NCI-H748 (cell line): ENCODE measurements around the gene BARHL1.

Experiments
- DNase-seq: peaks from one replicate; lab custom pipeline; 2025; ENCODE audit not compliant: unreplicated experiment; lab: John Stamatoyannopoulos, UW

BARHL1 gene

GRCh38 chr9:132610661-132611060 lies 28.3 kb downstream of the BARHL1 start:
- DNase-seq = no peak

DNA sequence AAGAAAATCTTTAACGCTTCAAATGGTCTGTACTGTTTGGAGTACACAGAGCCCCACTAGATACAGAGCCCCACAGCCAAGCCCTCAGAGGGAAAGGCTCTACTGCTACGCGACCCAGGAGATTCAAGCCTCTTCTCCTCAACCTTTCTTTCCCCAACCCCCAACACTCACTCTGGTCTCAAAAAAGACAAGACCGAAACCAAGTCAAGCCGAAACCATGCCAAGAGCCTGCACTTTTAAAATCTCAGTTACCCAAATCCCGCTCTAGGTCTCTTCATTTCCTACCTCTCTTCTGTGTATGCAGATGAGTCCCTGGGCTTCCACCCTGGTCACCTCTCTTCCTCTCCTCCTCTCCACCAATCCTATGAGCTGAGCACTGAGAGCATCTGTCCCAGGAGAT lies 31.9 kb downstream of the BARHL1 start:
- DNase-seq = no peak

DNA sequence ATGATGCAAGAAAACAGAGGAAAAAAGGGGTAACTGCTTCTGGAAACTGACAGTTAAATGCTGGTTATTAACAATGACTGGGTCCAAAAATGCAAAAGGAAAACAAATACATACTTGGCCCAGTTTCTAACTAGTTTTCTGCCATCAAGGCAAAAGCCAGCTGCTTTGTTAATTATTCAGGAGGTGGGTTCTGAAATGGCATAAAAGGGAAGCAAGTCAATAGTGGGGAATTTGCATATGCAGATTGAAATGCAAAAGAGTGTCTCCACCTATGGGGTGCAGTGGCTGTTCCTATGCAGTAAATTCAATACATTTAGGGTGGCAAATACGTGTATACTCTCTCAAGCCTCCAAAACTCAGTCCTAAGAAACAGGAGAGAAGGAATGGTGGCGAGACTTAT lies 33.4 kb downstream of the BARHL1 start:
- DNase-seq = no peak

DNA sequence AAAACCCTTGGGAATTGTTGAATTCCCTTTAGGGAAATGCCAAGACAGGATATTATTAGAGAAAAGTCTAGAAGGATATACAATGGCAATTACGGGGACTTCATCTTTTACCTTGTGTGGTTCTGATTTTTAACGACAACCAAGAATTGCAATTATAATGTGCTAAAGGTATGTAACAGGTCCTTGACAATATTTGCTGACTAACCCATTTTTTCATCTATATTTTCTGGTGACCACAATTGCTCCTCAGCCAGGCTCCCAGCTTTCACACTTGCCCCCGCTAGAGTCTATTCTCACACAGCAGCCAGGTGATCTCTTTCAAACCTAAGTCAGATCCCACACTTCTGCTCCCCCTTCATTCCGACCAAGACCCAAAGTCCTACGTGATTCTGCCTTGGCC lies 34.3 kb downstream of the BARHL1 start:
- no peak for DNase-seq

DNA sequence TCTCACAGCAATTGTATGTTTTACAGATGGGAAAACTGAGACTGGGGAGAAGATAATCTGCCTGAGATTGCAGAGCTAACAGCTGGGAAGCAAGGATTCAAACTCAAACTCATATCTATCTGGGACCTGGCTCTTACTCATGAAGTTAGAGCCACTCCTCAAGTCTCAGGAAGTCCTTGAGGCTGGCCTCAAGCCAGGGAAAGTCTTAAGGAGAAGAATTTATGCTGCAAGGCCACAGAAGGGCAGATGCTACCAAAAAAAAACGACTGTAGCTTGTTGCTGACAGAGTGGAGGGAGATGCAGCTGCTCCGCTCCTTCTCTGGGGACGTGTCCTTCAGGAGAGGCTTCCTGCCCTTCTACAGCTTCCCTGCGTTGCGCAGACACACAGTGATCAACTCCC lies 39.8 kb downstream of the BARHL1 start:
- DNase-seq = no peak

DNA sequence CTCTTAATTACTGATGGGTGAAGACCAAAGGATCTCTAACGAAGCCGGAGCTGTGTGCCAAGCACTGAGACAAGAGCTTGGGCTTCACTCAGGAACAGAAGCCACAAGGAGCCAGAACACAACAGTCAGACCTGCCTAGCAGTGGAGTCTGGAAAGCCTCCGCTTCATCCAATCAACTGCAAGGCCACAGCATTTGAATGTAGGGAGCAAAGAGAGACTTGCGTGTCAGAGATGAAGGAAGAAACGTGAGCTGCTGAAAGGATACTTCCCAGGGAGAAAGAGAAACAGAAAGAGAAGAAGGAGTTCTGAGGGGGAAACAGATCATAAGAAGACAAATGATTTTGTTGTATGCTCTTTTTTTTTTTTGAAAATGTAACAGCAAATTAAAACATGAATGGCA lies 43.9 kb downstream of the BARHL1 start:
- no peak for DNase-seq

DNA sequence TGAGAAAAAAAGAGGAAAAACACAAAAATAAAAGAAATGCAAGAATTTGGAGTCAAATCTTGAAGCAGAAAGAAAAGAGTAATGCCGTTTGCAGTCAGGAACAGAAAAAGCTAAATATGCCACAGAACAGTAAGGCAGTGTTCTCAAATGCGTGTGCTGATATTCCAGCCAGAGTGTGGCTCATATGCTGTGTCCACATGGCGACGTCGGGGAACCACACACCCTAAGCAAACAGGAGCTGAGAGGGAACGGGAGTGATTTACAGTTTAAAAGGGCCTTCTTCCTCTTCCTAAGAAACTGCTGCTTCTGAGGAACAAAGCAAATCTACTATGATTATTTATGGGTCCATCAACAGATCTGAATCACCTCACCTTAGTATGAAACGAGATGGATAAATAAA lies 44.7 kb downstream of the BARHL1 start:
- no peak for DNase-seq

- DNase-seq = no peak
Measured at GRCh38 chr9:132627594-132627993, 45.2 kb downstream of the BARHL1 start.

DNA sequence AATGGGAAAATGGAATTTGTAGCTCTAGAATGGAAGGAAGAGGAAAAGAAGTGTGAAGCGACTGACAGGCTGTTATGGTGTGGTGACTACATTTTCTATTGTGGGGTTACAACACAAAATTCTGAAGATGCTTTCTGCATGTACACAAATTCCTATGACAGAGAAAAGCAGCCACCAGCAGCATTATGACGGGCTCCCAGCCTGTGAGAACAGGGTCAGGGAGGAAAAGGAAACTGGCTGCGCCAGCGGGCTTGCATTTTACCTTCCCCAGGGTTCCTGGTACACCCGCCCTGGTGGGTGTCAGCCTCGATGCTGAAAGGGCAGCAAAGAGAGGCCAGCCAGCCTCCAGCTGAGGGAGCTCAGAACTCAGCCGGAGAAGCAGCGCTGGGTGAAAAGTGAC lies 46.3 kb downstream of the BARHL1 start:
- no peak for DNase-seq

GRCh38 chr9:132630116-132630515 lies 47.7 kb downstream of the BARHL1 start:
- no peak for DNase-seq

DNA sequence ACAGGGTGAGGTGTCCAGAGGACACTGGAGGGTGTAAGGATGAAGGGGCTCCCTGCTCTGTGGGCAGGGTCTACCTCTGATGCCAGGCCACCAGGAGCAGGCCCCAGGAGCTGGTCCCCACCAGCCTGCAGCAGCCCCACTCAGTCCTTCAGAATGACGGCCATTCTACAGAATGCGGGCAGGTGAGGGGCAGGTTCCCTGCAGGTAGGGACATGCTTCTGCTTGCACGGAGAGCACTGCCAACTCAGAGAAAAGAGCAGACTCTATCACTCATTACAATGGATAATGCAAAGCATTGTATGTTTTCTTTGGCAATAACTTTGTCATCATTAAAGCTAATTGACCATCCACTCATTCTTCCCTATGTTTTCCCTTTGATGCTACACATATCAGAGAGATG lies 48.4 kb downstream of the BARHL1 start:
- DNase-seq = no peak

- DNase-seq = no peak
Measured at GRCh38 chr9:132631280-132631679, 48.9 kb downstream of the BARHL1 start.

- DNase-seq = no peak
Measured at GRCh38 chr9:132631685-132632084, 49.3 kb downstream of the BARHL1 start.

GRCh38 chr9:132632413-132633129 lies 50.2 kb downstream of the BARHL1 start:
- DNase-seq = no peak

GRCh38 chr9:132634327-132634726 lies 51.9 kb downstream of the BARHL1 start:
- no peak for DNase-seq

GRCh38 chr9:132637351-132637750 lies 54.9 kb downstream of the BARHL1 start:
- DNase-seq = peak; percentile 38

DNA sequence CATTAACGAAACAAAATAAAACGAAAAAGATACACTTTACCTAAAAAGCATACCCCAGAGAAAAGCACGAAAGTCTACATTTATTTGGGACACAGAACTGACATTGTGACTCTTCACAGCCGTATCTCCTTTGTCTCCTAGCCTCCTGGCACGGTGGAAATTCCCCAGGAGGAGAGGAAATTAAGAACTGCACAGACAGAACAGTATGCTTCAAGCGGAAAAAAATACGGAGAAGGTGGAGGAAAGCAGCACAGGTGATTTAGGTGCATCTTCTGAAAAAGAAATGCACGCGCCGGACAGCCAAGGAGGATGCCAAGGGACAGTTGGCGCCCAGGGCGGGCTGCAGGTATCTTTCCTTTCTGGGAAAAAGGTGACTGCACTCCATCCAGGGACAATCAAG lies 55.4 kb downstream of the BARHL1 start:
- no peak for DNase-seq

- DNase-seq = no peak
Measured at GRCh38 chr9:132638240-132638639, 55.8 kb downstream of the BARHL1 start.

GRCh38 chr9:132639322-132639721 lies 56.9 kb downstream of the BARHL1 start:
- DNase-seq = no peak
